Activated naive CD8-positive, alpha-beta T cell (primary cell): ENCODE results near the gene FAM219A.
"Not testable (repeated sequence)": the region's sequence is repeated elsewhere in the genome, so short reads cannot be mapped to it uniquely, and the experiment has no call there.

Source experiments
- H3K27ac Mint-ChIP-seq: one replicate; pipeline ENCODE4 v1.8.0; 2021; ENCODE audit warnings: mixed read lengths
- H3K27me3 Mint-ChIP-seq: one replicate; pipeline ENCODE4 v1.8.0; 2021; ENCODE audit warnings: mixed read lengths
- H3K36me3 Mint-ChIP-seq: one replicate; pipeline ENCODE4 v1.8.0; 2021; ENCODE audit warnings: mixed read lengths
- H3K4me1 Mint-ChIP-seq: one replicate; pipeline ENCODE4 v1.8.0; 2021; ENCODE audit warnings: low read depth, mixed read lengths
- H3K4me3 Mint-ChIP-seq: one replicate; pipeline ENCODE4 v1.8.0; 2021; ENCODE audit warnings: mild to moderate bottlenecking, mixed read lengths
- H3K9me3 Mint-ChIP-seq: one replicate; pipeline ENCODE4 v1.8.0; 2021; ENCODE audit warnings: low read depth, mixed read lengths

FAM219A gene

DNA sequence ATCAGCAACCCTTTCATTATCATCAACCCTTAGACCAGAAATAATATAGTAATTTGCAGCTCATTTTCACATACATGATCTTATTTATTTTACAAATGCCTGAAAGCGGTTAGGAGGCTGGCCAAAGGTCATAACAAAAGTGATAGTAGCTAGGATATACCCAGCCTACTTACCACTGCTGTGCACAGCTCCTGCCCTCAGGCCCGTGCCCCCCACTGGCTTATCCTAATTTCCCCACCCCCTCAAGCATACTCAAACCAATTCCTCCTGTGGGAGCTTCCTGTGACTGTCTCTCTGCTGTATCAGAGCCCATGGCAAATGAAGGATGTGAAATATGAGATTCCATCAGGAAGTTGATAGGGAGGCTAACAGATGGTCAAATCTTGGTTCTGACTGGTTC lies 14.8 kb downstream of the FAM219A start:
- Mint-ChIP-seq H3K9me3 (no peaks in the 10 kb centered on the region), H3K27me3 (no peaks in the 10 kb centered on the region), H3K4me1 (peaks cover 15% of the 10 kb centered on the region), H3K36me3 (peaks cover 4% of the 10 kb centered on the region), H3K4me3 (no peak overlapping the region), H3K27ac (no peak overlapping the region)

DNA sequence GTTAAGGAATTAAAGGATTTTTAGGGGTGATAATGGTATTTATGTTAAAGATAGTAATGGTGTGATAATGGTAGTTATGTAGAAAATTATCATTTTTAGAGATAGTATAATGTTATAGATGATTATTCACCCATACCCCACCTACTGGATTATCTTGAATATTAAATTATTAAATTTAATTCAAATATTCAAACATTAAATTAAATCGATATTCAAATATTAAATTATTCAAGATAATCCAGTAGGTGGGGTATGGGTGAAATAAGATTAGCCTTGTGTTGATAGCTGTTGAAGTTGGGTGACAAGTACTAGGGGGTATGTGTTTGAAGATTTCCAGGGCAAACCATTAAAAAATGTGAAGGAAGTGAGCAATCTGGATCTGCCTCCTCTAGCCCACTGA lies 15.6 kb downstream of the FAM219A start:
- no peak overlapping the region for H3K27ac Mint-ChIP-seq
- H3K27me3 Mint-ChIP-seq = no peaks in the 10 kb centered on the region
- H3K4me1 Mint-ChIP-seq = peaks cover 15% of the 10 kb centered on the region
- peaks cover 4% of the 10 kb centered on the region for H3K36me3 Mint-ChIP-seq
- no peaks in the 10 kb centered on the region for H3K9me3 Mint-ChIP-seq
- H3K4me3 Mint-ChIP-seq = no peak overlapping the region

DNA sequence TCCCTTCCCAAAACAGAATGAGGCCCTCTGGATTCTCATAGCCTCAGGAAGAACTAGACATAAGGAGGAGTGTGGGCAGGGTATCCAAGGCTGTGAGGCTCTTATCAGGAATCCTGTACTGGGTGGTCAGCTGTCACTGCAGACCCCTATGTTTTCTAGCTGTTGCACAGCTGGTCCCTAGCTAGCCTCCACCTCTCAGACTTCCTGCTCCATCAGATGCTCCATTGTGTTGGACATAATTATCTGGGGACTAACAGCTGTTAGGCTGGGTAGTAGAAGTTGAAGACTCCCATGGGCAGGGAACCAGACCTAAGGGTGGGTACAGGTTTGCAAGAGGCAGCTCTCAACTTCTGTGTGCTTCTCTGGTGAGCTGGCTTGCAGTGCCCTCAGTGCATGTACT lies 18.4 kb downstream of the FAM219A start:
- peaks cover 15% of the 10 kb centered on the region for H3K4me1 Mint-ChIP-seq
- no peaks in the 10 kb centered on the region for H3K27me3 Mint-ChIP-seq
- H3K4me3 Mint-ChIP-seq = no peak overlapping the region
- no peaks in the 10 kb centered on the region for H3K9me3 Mint-ChIP-seq
- H3K27ac Mint-ChIP-seq = no peak overlapping the region
- H3K36me3 Mint-ChIP-seq = peaks cover 3% of the 10 kb centered on the region

DNA sequence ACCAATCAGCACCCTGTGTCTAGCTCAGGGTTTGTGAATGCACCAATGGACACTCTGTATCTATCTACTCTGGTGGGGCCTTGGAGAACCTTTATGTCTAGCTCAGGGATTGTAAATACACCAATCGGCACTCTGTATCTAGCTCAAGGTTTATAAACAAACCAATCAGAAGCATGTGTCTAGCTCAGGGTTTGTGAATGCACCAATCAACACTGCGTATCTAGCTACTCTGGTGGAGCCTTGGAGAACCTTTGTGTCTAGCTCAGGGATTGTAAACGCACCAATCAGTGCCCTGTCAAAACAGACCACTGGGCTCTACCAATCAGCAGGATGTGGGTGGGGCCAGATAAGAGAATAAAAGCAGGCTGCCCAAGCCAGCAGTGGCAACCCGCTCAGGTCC lies 19.9 kb downstream of the FAM219A start:
- H3K27ac Mint-ChIP-seq, H3K36me3 Mint-ChIP-seq, H3K9me3 Mint-ChIP-seq, H3K4me3 Mint-ChIP-seq, H3K27me3 Mint-ChIP-seq: not testable (repeated sequence)
- peaks cover 15% of the 10 kb centered on the region for H3K4me1 Mint-ChIP-seq

DNA sequence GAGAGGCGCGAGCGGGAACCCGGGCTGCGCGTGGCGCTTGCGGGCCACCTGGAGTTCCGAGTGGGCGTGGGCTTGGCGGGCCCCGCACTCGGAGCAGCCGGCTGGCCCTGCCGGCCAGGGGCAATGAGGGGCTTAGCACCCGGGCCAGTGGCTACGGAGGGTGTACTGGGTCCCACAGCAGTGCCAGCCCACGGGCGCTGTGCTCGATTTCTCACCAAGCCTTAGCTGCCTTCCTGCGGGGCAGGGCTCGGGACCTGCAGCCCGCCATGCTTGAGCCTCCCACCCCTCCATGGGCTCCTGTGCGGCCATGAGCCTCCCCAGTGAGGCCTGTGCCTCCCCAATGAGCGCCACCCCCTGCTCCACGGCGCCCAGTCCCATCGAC lies 20.5 kb downstream of the FAM219A start:
- H3K4me1 Mint-ChIP-seq = peaks cover 15% of the 10 kb centered on the region
- H3K36me3 Mint-ChIP-seq, H3K27ac Mint-ChIP-seq, H3K9me3 Mint-ChIP-seq, H3K4me3 Mint-ChIP-seq, H3K27me3 Mint-ChIP-seq: not testable (repeated sequence)

DNA sequence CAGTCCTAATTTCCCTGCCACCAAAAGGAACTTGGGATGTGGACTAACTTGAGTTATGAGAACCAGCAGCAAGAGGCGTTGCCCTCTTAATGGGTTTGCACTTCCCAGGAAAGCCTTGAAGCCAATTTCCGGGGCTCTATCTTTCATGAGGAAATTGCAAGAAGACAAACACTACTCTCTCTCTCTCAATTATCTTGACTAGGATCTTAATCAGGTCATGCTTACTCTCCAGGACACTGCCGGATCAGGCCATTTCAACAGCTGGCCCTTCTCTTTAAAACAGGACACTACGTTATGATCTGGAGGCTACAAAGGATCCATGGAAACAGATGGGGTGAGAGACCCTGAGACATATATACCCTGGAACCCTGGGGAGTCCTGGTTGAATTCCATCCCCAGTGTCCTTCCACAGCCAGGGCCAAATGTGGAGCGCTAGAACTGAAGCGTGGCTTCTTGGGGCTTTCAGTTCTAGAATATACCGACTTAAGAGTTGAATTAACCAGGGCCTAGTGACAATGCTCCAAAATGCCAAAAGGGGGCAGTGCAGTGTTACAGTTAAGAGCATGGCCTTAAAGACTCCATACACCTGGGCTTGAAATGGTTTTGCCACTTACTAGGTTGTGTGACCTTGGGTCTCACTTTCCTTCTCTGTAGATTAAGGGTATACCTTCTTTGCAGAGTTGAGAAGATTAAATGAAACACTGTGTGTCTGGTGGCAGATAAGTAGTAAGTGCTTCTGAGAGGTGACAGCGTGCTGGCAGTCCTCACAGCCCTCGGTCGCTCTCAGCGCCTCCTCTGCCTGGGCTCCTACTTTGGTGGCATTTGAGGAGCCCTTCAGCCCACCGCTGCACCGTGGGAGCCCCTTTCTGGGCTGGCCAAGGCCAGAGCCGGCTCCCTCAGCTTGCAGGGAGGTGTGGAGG lies 21.1 kb downstream of the FAM219A start:
- Mint-ChIP-seq H3K4me3 (no peak overlapping the region), H3K4me1 (peaks cover 15% of the 10 kb centered on the region), H3K9me3 (no peaks in the 10 kb centered on the region), H3K27ac (no peak overlapping the region), H3K36me3 (peaks cover 4% of the 10 kb centered on the region), H3K27me3 (no peaks in the 10 kb centered on the region)

DNA sequence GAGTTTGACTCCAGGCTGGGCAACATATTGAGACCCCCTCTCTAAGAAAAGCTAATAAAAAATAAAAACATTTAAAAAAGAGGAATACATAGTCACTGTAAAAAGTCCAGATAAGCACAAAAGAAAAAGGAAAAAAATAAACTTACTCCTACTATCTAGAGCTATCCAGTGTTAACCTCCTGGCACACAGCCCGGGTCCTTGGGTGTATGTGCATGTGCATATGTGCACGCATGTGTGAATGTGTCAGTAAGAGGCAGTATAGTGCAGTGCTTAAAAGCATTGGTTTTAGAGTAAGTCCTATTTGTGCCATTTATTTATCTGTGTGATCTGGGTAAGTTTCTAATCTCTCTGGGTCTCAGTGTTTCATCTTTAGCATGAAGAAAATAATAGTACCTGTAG lies 26.7 kb downstream of the FAM219A start:
- Mint-ChIP-seq H3K27ac (no peak overlapping the region), H3K36me3 (peaks cover 5% of the 10 kb centered on the region), H3K9me3 (no peaks in the 10 kb centered on the region), H3K4me1 (no peaks in the 10 kb centered on the region), H3K4me3 (no peak overlapping the region), H3K27me3 (no peaks in the 10 kb centered on the region)

DNA sequence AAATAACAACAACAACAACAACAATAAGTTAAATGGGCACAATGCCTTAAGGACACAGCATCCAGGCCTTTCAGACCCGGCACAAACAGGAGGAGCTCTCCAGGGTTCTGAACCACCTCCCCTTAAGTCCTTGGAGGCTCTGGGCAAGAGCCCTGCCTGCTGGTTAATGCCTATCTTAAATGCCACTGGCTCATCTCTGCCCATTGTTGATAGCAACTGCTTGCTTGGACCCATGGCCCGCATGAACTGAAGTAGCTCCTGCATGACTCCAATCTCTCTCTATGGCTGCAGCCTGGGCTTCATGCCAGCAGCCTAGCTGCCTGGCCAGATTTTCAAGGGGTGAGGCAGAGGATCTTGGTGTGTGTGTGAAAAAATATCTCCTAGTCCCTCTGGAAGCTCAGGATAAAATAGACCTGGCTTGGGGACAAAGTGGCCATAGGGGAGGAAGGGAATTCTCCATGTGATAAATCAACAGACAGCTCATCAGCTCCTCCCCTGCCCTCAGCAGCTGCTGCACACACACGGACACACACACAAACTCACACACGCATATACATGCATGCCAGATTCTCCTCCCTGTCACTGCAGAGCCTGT lies 27.4 kb downstream of the FAM219A start:
- Mint-ChIP-seq H3K4me3 (no peak overlapping the region), H3K9me3 (no peaks in the 10 kb centered on the region), H3K36me3 (peaks cover 5% of the 10 kb centered on the region), H3K4me1 (no peaks in the 10 kb centered on the region), H3K27me3 (no peaks in the 10 kb centered on the region), H3K27ac (no peak overlapping the region)

DNA sequence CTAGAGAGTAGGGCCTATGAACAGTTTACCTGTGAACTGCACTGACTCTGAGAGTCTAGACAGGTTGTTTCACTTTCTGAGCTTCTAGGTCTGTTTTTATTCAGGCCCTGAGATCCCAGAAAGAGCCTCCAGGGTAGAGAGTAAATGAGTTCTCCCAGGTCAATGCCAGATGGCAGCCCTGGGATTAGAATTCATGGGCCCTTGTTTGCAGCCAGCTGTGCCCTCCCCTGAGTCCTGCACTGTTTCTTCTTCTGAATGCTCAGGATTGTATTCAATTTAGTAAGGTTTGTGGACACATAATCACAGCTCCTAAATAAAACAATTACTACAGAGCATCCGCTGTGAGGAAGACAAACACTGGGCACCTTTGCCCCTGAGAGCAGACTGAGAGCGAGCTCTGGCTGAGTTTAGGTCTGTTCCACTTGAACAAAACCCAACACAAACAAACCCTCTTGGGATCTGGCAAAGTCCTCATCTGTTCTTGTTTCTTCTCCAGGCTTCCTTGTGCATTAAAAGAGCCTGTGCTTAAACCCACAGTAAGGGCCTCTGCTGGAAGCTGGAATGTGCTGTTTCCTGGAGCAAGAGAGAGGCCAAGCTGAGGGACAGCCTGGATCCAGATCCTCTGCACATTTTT lies 29.9 kb downstream of the FAM219A start:
- H3K27me3 Mint-ChIP-seq = no peaks in the 10 kb centered on the region

DNA sequence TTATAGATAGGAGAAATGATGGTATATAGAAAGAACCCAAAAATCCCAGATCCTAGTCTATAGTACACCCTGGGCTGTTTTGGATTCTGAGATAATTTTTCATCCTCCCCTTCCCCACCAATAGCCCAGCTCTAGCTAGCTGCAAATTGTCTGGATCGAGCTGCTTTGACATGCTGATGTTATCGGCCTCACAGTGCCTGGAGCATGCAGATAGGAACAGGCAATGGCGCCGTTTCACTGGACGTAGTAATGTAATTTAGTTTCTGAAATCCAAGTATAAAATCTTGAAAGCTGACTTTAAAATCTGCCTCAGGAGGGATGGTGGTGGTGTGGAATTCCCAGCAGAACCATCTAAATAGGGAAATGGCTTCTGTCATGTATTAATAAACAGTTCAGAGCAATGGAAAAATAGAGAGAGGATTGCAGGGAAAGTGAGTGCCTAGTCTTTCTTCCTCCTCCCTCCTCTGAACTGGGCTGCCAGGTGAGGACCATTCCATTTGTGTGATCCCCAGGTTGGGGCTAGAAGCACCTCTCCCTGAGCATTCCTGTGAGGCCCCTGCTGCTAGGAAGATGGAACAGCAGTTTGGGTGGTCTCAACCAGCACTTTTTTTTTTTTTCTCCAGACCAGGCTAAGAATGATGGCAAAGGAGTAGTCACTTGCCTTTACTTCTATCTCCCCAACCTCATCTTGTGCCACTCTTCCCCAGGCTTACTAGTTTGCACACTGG lies 31.9 kb downstream of the FAM219A start:
- Mint-ChIP-seq H3K27ac (no peak overlapping the region), H3K36me3 (peaks cover 3% of the 10 kb centered on the region), H3K9me3 (no peaks in the 10 kb centered on the region), H3K4me3 (no peak overlapping the region), H3K4me1 (no peaks in the 10 kb centered on the region), H3K27me3 (no peaks in the 10 kb centered on the region)

More for the DNA sequence above, 29.9 kb downstream of the FAM219A start:
- Mint-ChIP-seq H3K9me3 (no peaks in the 10 kb centered on the region), H3K27ac (no peak overlapping the region), H3K4me3 (no peak overlapping the region), H3K36me3 (peaks cover 3% of the 10 kb centered on the region), H3K4me1 (no peaks in the 10 kb centered on the region)

DNA sequence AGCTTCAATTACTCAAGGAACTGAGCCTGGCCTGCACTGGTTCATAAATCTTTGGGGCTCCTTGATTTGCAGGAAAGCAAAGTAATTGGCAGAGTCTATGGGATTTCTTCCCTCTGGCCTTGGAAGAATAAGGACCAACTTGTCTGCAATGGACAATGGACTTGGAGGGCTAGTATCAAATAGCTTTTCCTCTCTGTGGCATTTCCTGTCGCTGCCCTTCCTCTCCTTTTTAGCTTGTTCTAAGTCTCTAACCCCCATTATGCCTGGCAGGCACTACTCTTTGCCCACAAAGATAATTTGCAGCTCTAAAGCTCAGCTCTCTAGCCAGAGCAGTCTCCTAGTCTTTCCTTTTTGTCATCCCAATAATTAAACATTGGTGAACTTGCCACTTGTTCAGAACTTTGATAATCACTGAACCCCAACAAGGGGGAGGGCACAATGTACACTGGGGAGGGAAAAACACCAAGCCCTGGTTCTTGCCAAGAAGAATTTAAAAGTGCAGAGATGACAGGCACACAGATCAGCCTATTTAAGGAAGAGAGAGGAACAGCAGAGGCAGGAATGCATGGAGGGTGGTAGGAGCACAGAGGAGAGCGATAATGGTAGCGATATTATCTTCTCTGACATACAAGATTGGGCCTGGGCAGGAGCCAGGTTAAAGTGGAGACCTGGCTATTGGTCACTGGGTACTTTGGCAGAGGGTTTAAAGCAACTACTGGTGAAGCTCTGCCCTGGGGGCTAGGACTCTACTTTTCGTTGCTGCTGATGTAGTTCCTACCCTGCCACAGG lies 38.5 kb downstream of the FAM219A start:
- Mint-ChIP-seq H3K4me1 (no peaks in the 10 kb centered on the region), H3K4me3 (no peak overlapping the region), H3K36me3 (no peaks in the 10 kb centered on the region), H3K27ac (no peak overlapping the region), H3K9me3 (no peaks in the 10 kb centered on the region), H3K27me3 (no peaks in the 10 kb centered on the region)

DNA sequence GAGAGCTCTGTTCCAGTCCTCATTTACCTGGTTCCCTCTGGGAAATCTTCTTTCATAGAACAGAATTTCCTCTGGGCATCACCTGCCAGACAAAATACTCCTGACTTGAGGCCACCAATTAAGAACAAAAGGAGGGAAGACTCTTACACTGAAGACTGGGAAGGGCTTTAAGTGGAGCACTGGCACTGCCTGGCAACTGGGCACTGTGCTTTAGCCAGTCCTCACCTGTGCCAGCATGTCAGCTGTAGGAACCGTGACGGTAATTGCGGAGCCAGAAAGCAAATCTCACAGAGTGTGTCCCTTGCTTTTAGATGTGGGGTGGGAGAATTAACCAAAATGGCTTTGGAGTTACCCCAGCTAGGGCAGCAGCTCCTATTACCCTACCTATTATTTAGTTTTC lies 40.6 kb downstream of the FAM219A start:
- H3K4me3 Mint-ChIP-seq = no peak overlapping the region

DNA sequence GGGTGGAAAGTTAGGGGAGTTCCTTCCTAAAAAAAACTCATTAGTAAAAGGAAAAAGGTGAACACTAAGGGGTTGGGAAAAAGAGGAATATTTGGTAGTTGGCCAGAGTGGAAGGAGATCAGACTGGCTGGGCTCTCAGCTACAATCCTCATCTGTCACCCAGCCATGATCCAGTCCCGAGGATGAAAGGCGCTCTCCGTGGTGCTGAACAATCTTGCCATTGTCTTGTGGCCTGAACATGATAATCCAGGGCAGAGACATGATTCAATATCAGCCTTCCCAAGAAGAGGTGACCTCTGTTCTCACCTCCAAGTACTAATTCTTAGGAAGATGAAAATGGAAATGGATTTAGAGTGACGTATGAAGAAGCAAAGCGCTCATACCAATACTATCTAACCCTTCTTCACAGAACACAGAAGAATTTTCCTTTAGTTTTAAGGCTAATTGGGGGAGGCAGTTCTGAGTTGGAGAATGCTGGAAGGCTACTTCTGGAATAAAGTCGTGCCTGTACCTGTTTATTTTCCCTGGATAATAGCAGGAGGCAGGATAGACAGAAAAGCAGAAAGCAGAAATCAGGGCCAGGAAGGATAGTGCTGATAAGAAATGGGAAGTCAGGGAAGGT lies 45.0 kb downstream of the FAM219A start:
- Mint-ChIP-seq H3K27me3 (no peaks in the 10 kb centered on the region), H3K27ac (no peak overlapping the region), H3K36me3 (peaks cover 8% of the 10 kb centered on the region), H3K4me1 (no peaks in the 10 kb centered on the region), H3K4me3 (no peak overlapping the region), H3K9me3 (no peaks in the 10 kb centered on the region)

More for the DNA sequence above, 40.6 kb downstream of the FAM219A start:
- Mint-ChIP-seq H3K9me3 (no peaks in the 10 kb centered on the region), H3K27ac (no peak overlapping the region), H3K4me1 (no peaks in the 10 kb centered on the region), H3K27me3 (no peaks in the 10 kb centered on the region), H3K36me3 (no peaks in the 10 kb centered on the region)

DNA sequence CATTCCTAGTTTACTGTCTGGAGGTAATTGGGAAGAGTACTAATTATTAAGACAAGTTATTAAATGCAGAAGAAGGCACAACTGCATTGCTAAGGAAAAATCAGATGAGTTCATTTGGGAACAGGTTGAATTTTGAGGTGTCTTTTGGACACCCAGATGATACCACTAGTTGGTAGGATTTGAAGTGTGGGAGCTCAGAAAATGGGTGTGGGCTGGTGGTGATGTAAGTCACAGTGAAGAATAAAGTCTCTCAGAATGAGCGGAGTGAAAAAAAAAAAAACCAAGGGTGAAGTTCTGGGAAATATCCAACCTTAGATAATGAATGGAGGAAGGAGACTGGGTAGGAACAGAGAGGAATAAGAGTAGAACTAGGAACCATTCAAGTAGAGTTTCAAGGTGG lies 46.0 kb downstream of the FAM219A start:
- Mint-ChIP-seq H3K4me1 (no peaks in the 10 kb centered on the region), H3K9me3 (no peaks in the 10 kb centered on the region), H3K4me3 (no peak overlapping the region), H3K36me3 (peaks cover 8% of the 10 kb centered on the region), H3K27me3 (no peaks in the 10 kb centered on the region), H3K27ac (no peak overlapping the region)
